ENCODE measurements around the gene DMD.
A peak's percentile ranks its signal among the peaks of the same experiment; 100 is the strongest.
"Not testable (repeated sequence)": the region's sequence is repeated elsewhere in the genome, so short reads cannot be mapped to it uniquely, and the experiment has no call there.

The DMD gene

GRCh38 chrX:33161829-33162228 is 49.5 kb downstream of the DMD start:
- intact Hi-C loops (cut with DNase I) = no loop called here
- DNase-seq = no peak

- intact Hi-C loops (cut with DNase I) = no loop called here
- no peak for DNase-seq
Observed at GRCh38 chrX:33160273-33160672, 51.1 kb downstream of the DMD start.

GRCh38 chrX:33156152-33156726 is 55.1 kb downstream of the DMD start:
- intact Hi-C loops (cut with DNase I) = no loop called here
- no peak for DNase-seq

- intact Hi-C loops (cut with DNase I) = no loop called here
- DNase-seq = no peak
Observed at GRCh38 chrX:33149580-33149979, 61.8 kb downstream of the DMD start.

- intact Hi-C loops (cut with DNase I) = no loop called here
- no peak for DNase-seq
Observed at GRCh38 chrX:33149085-33149484, 62.3 kb downstream of the DMD start.

- intact Hi-C loops (cut with DNase I) = no loop called here
- no peak for DNase-seq
Observed at GRCh38 chrX:33142331-33142730, 69.0 kb downstream of the DMD start.

GRCh38 chrX:33138677-33139249 is 72.6 kb downstream of the DMD start:
- peak in 1 of 42 donors; percentile 3 for DNase-seq
- intact Hi-C loops (cut with DNase I) = no loop called here

GRCh38 chrX:33134164-33134563 is 77.2 kb downstream of the DMD start:
- DNase-seq = no peak
- intact Hi-C loops (cut with DNase I) = no loop called here

- intact Hi-C loops (cut with DNase I) = no loop called here
- DNase-seq = no peak
Observed at GRCh38 chrX:33133320-33133719, 78.0 kb downstream of the DMD start.

- DNase-seq = no peak
- intact Hi-C loops (cut with DNase I) = no loop called here
Observed at GRCh38 chrX:33132569-33132968, 78.8 kb downstream of the DMD start.

- DNase-seq = no peak
- intact Hi-C loops (cut with DNase I) = no loop called here
Observed at GRCh38 chrX:33129607-33130006, 81.7 kb downstream of the DMD start.

GRCh38 chrX:33128048-33128805 is 83.1 kb downstream of the DMD start:
- intact Hi-C loops (cut with DNase I) = no loop called here
- peak in 3 of 42 donors; percentile 1 to 9 (median 9) for DNase-seq

GRCh38 chrX:33126469-33126868 is 84.9 kb downstream of the DMD start:
- DNase-seq = no peak
- intact Hi-C loops (cut with DNase I) = no loop called here

- intact Hi-C loops (cut with DNase I) = no loop called here
- DNase-seq = no peak
Observed at GRCh38 chrX:33109858-33110257, 101.5 kb downstream of the DMD start.

GRCh38 chrX:33106737-33107136 is 104.6 kb downstream of the DMD start:
- intact Hi-C loops (cut with DNase I) = no loop called here
- no peak for DNase-seq

- no peak for DNase-seq
- intact Hi-C loops (cut with DNase I) = no loop called here
Observed at GRCh38 chrX:33095079-33095478, 116.3 kb downstream of the DMD start.

GRCh38 chrX:33087411-33087810 is 123.9 kb downstream of the DMD start:
- intact Hi-C loops (cut with DNase I) = no loop called here
- no peak for DNase-seq

- intact Hi-C loops (cut with DNase I) = no loop called here
- no peak for DNase-seq
Observed at GRCh38 chrX:33086886-33087285, 124.5 kb downstream of the DMD start.

- intact Hi-C loops (cut with DNase I) = no loop called here
- DNase-seq = no peak
Observed at GRCh38 chrX:33082371-33082770, 129.0 kb downstream of the DMD start.

GRCh38 chrX:33078273-33078672 is 133.1 kb downstream of the DMD start:
- intact Hi-C loops (cut with DNase I) = no loop called here
- DNase-seq = no peak

GRCh38 chrX:33073660-33074059 is 137.7 kb downstream of the DMD start:
- intact Hi-C loops (cut with DNase I) = not testable (repeated sequence)

More at GRCh38 chrX:33073660-33074059, 137.7 kb downstream of the DMD start:
- not testable (repeated sequence) for DNase-seq

Measured in head of caudate nucleus (tissue), 42 donors.